NCI-H82 treated with DMSO at 0.1 percent for 48 hours (cell line): ENCODE data around the gene SIM1.
"Not testable (repeated sequence)": the region's sequence is repeated elsewhere in the genome, so short reads cannot be mapped to it uniquely, and the experiment has no call there.

ENCODE experiments used
- DNase-seq: peaks from one replicate; lab custom pipeline; 2025; ENCODE audit not compliant: unreplicated experiment; lab: John Stamatoyannopoulos, UW

SIM1 gene

DNA sequence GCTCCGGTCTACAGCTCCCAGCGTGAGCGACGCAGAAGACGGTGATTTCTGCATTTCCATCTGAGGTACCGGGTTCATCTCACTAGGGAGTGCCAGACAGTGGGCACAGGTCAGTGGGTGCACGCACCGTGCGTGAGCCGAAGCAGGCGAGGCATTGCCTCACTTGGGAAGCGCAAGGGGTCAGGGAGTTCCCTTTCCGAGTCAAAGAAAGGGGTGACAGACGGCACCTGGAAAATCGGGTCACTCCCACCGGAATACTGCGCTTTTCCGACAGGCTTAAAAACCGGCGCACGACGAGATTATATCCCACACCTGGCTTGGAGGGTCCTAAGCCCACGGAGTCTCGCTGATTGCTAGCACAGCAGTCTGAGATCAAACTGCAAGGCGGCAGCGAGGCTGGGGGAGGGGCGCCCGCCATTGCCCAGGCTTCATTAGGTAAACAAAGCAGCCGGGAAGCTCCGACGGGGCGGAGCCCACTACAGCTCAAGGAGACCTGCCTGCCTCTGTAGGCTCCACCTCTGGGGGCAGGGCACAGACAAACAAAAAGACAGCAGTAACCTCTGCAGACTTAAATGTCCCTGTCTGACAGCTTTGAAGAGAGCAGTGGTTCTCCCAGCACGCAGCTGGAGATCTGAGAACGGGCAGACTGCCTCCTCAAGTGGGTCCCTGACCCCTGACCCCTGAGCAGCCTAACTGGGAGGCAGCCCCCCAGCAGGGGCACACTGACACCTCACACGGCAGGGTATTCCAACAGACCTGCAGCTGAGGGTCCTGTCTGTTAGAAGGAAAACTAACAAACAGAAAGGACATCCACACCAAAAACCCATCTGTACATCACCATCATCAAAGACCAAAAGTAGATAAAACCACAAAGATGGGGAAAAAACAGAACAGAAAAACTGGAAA, 109.7 kb downstream of the SIM1 start:
- DNase-seq: not testable (repeated sequence)

DNA sequence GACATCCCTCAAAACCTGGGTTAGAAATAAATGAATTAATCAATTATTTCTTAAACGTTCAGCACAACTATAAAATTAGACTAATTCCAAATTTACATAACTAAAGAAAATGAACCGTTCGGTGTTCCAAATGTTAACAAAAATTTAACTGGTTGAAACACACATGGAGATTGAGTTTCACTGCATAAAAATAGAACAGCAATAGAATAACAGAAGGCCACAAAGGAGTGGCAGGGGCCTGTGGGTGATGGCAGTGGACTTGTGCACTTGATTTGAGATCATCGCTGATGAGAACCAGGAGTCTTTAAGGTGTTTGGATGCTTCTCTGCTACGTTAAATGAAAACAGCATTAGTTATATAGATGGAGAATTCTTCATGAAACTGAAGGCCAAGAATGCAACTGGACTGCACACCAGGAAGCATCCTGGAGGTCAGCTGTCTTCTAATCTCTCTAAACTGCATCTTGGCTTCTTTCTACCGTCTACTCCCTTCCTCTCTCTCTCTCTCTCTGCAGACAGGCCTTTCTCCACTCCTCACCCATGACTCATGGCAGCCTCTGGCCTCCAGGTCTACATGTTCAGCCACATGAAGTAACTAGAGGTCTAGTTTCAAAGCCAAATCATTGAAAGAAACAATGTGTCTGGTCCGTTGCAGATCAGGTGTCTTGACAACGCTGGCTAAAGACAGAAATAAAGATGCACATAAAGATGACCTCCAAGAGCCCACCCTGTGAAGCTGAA, 111.3 kb downstream of the SIM1 start:
- no peak for DNase-seq

DNA sequence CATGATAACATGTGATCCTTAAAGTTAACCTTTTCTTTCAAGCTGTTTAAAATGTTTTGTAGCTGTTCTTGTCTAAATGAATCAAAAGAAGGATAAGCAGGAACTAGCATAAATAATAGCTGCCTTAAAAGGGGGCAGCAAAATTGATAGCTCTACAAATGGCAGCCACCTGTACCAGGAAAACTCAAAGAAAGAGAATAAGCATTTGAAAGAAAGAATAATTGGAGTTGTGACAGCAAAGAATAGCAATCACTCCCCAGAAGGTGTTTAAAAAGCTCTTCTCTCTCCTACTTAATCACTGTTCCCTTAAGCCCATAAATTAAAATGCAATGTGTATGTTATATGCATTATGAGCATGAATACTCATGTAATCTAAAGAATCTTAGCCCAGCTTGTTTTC, 114.6 kb downstream of the SIM1 start:
- no peak for DNase-seq

DNA sequence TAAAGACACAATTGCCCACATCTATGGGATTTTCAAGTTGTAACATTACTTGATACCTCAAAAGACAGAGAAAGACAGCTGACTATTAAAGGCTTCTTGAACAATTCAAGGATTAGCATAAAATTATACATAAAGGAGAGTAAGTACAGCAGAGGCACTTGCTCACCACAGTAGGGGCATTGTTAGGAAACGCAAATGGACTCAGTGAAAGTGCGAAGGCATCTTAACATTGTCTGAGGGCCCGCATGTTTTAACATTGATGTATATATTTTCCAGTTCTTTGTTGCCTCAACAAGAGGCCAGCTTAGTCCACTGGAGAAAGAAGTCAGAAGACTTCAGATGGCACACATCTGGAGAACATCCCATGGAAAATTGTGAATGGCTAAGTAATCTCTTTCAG, 115.4 kb downstream of the SIM1 start:
- DNase-seq: no peak

- DNase-seq: no peak
Observed at GRCh38 chr6:100347901-100348550, 116.7 kb downstream of the SIM1 start.

GRCh38 chr6:100346828-100347227, 117.9 kb downstream of the SIM1 start:
- DNase-seq: no peak

GRCh38 chr6:100346203-100346602, 118.5 kb downstream of the SIM1 start:
- no peak for DNase-seq

DNA sequence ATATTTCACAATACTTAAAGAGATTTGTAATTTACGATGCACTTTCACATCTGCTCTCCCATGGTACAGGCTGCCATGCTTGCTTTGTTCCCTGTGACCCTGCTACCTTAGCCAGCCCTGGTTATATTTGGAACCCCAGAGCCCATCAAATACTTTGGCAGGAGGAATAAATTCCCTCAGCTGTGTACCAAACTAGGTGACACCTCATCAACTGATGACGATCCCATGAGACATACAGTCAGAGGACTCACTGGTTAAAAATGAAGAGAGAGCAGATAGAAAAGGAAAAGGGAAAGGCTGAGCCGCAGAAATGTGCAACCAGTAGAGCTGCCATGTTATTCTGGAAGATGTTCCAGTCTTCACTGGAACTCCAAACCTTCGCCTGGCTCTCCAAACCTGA, 120.0 kb downstream of the SIM1 start:
- no peak for DNase-seq

DNA sequence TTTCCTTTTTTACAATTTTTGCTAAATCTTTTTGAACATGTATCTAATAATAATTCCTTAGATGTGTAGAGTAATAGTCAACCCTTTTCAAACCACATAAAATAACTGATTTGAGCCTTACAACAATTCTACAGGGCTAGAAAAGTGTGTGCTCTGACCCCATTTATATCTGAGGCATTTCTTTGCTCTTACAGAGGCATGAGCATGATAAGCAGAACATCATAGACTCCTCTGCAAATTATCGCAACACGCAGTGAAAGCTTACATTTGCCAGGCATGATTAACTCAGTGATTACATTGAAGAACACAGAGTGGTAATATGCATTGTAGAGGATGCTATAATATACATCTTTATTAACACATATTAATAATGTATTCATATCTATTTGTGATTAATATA, 120.4 kb downstream of the SIM1 start:
- DNase-seq: no peak

DNA sequence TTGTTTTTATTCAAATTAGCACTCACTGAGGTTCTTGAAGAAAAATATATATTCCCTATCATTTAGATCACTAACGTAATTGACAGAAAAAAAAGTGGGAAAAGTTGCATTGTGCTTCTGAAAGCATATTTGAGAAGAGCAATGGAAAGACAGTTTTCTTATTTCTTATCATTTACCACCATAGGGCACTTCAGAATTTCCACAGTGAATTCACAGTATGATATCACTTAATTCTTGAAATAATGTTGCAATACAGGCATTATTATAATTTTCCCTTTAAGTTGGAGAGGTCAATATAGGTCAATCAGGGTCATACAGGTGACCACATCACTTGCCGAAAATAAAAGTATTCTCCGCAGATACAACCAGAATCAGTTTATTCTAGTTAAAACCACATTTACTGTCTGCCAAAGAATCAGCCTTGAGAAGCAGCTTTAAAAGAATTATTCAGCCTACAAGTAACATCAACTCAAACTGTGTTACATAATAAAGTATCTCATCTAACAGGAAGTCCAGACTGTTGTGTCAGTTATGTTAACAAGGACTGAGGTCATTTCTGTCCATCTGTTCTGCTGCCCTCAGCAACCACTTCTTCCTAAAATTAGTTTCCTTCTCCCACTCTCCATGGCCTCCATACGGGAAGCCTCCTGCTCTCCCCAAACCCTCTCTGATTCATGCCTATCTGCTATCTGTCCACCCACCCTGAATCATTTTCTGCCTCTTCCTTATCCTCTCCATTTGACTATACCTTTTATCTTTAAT, 121.2 kb downstream of the SIM1 start:
- DNase-seq: no peak

GRCh38 chr6:100342830-100343229, 121.9 kb downstream of the SIM1 start:
- DNase-seq: no peak

- no peak for DNase-seq
Observed at GRCh38 chr6:100339574-100340255, 125.0 kb downstream of the SIM1 start.

- DNase-seq: no peak
Observed at GRCh38 chr6:100338090-100338489, 126.6 kb downstream of the SIM1 start.

- no peak for DNase-seq
Observed at GRCh38 chr6:100336876-100337275, 127.8 kb downstream of the SIM1 start.

GRCh38 chr6:100335991-100336390, 128.7 kb downstream of the SIM1 start:
- no peak for DNase-seq
